ENCODE data around the gene TPSG1.
"Not testable (repeated sequence)": the region's sequence is repeated elsewhere in the genome, so short reads cannot be mapped to it uniquely, and the experiment has no call there.

The TPSG1 gene

GRCh38 chr16:1225051-1225451 is at the start of gene TPSG1:
TPSG1 (minus strand) TSS chr16:1225268; CDS start chr16:1225252, 16 bp downstream.
- no peak for DNase-seq (ENCODE audit: low spot score)

GRCh38 chr16:1274767-1275166 is 49.7 kb upstream of the TPSG1 start:
- no peak for DNase-seq (ENCODE audit: low spot score)

DNA sequence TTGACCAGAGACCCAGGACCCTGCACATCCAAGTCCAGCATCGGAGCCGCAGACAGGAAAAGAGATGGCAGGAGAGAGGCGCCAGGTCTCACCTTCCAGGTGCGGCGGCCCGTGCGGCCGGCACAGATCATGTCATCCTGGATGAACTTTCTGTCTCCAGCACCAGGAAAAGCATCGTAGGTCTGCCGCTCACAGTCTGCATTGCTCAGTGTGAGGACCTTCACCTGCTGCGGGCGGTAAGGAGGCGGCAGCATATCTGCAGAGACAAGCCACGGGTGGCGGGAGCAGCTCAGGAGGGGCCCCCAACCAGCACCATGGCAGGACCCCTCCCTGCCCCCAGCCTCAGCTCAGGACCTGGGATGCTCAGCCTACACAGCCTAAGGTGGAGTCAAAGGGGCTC is 48.7 kb upstream of the TPSG1 start:
- no peak for DNase-seq (ENCODE audit: low spot score)

DNA sequence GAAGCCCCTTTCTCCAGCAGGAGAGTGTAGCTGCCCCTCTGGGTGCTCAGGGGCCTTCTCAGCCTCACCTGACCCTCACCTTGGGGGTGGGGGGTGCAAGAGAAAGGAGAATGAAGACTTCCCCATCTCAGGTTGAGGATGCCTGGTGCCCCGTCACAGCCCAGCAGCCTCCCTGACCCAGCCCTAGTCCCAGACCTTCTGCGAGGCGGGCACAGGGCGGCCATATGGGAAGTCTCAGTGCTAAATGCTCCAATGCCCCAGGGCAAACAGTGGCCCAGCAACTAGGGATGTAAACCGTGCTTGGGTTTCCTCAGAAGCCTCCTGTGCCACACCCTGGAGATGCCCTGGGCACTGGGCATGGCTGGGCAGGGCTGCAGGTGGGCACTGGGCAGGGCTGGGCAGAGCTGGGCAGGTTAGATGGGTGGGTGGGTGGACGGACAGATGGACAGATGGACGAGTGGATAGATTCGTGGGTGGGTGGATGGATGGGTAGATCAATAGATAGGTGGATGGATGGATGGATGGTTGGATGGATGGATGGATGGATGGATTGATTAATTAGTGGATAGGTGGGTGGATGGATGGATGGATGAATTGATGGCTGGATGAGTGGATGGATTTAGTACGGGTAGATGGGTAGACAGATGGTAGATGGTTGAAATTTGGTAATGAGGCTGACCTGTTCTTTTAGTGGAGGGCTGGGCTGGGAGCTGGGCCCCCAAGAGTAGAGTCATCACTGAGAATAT is 47.6 kb upstream of the TPSG1 start:
- no peak for DNase-seq (ENCODE audit: low spot score)

- DNase-seq (ENCODE audit: low spot score): not testable (repeated sequence)
Measured at GRCh38 chr16:1271724-1272413, 46.8 kb upstream of the TPSG1 start.

DNA sequence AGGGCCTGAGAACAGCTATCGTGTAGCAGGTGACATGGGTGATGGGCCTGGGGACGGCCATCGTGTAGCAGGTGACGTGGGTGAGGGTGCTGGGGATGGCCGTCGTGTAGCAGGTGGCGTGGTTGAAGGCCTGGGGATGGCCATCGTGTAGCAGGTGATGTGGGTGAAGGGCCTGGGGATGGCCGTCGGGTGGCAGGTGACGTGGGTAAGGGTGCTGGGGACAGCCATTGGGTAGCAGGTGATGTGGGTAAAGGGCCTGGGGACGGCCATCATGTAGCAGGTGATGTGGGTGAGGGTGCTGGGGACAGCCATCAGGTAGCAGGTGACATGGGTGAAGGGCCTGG is 46.3 kb upstream of the TPSG1 start:
- no peak for DNase-seq (ENCODE audit: low spot score)

DNA sequence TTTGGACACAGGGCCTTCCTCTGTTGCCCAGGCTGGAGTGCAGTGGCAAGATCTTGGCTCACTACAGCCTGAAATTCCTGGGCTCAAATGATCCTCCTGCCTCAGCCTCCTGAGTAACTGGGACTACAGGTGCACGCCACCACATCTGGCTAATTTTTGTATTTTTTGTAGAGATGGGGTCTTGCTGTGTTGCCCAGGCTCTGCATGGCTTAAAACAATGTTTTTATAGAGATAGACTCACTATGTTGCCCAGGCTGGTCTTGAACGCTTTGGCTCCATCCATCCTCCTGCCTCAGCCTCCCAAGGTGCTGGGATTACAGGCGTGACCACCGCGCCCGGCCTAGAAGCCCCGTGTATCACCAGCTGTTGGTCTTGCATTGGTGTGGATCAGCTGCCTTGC is 44.4 kb upstream of the TPSG1 start:
- DNase-seq (ENCODE audit: low spot score): not testable (repeated sequence)

- DNase-seq (ENCODE audit: low spot score): no peak
Measured at GRCh38 chr16:1265826-1266225, 40.8 kb upstream of the TPSG1 start.

DNA sequence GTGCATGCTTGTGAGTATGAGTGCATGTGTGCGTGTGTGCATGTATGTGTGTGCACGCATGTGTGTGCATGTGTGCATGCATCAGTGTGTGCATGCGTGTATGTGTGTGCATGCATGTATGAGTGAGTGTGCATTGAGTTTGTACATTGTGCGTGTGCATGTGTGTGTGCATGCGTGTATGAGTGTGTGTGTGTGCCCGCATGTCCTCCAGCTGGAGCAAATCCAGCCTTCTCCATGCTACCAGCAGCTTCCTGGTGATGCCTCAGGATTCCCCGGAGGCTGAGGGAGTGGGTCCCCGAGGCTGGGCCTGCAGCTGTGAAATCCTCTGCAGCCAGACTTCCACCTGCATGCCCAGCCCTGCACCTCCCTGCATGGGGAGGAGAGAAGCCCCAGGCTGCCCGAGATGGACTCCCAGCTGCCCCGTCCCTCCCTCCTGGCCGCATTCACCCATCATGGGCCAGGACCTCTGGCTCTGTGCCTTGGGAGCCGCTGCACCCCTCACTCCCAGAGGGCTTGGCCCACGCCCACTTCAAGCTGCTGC is 40.1 kb upstream of the TPSG1 start:
- DNase-seq (ENCODE audit: low spot score): no peak

DNA sequence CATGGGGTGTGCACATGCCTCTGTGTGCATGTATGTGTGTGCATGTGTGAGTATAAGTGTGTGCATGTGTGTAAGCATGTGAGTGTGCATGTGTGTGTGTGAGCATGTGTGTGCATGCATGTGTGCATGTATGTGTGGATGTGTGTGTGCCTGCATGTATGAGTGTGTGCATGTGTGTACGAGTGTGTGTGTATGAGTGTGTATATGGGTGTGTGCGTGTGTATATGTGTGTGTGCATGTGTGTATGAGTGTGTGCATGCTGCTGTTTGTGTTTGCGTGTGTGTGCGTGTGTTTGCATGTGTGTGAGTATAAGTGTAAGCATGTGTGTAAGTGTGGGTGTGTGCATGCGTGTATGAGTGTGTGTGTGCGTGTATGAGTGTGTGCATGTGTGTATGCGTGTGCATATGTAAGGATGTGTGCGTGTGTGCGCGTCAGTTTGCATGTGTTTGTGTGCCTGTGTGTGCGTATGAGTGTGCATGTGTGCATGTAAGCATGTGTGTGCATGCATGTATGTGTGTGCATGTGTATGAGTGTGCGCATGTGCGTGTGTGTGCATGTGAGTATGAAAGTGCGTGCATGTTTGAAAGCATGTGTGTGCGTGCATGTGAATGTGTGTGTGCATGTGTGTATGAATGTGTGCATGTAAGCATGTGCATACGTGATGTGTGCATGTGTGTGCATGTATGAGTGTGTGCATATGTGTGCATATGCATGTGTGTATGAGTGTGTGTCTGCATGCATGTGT is 39.4 kb upstream of the TPSG1 start:
- DNase-seq (ENCODE audit: low spot score): no peak

GRCh38 chr16:1263591-1264344 is 38.7 kb upstream of the TPSG1 start:
- DNase-seq (ENCODE audit: low spot score): no peak

GRCh38 chr16:1262846-1263221 is 37.8 kb upstream of the TPSG1 start:
- DNase-seq (ENCODE audit: low spot score): no peak

GRCh38 chr16:1262210-1262845 is 37.3 kb upstream of the TPSG1 start:
- no peak for DNase-seq (ENCODE audit: low spot score)

- no peak for DNase-seq (ENCODE audit: low spot score)
Measured at GRCh38 chr16:1261131-1261892, 36.2 kb upstream of the TPSG1 start.

DNA sequence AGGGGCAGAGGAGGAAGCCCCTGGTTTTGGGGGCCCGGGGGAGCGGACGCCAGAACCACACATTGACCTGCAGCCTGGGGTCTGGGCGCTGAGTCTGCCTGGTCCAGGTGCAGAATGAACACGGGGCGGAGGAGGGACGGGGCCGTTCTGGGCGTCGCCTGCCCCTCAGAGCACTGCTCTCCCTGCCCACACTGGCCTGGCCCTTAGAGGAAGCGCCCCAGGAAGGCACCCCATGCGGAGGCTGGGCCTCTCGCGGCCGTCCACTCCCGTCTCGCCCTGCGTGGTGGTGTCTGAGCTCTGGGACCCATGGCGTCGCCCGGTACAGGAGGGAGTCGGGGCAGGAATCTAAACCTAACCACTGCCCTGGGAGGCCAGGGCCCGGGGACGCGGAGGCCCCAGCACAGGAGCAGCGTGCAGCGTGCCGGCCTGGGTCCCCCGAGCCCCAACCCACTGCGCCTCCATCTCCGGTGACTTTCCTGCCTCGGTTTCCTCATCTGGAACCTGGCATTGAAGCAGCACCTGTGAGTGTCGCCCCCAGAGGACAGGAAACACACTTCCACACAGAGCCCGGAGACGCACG is 35.1 kb upstream of the TPSG1 start:
- DNase-seq (ENCODE audit: low spot score): no peak

DNA sequence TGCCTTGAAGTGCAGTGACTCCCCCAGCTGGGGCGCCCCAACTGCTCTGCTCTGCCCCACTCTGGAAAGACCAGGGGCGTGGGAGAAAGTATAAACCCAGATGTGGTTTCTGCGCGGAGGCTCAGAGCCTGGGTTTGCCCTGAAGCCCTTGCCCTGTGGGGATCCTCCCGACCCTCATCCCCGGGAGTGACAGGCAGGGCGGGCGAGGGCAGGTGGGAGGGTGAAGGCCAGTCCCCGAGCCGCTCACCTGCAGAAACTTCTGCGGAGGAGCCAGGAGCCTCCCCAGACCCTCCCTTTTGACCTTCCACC is 34.6 kb upstream of the TPSG1 start:
- no peak for DNase-seq (ENCODE audit: low spot score)

- no peak for DNase-seq (ENCODE audit: low spot score)
Measured at GRCh38 chr16:1258906-1259759, 34.1 kb upstream of the TPSG1 start.

GRCh38 chr16:1258225-1258600 is 33.1 kb upstream of the TPSG1 start:
- DNase-seq (ENCODE audit: low spot score): no peak

- no peak for DNase-seq (ENCODE audit: low spot score)
Measured at GRCh38 chr16:1257561-1258224, 32.6 kb upstream of the TPSG1 start.

All from GM03348 (cell line).